HG03280 (cell line): ENCODE measurements around the gene MSL1.

Source experiments
- ATAC-seq: cut with Tn5 transposase; IDR thresholded peaks from one replicate; pipeline ENCODE4 v1.9.1; 2021; ENCODE audit warnings: mild to moderate bottlenecking, moderate library complexity; ENCODE audit not compliant: unreplicated experiment

MSL1 gene

DNA sequence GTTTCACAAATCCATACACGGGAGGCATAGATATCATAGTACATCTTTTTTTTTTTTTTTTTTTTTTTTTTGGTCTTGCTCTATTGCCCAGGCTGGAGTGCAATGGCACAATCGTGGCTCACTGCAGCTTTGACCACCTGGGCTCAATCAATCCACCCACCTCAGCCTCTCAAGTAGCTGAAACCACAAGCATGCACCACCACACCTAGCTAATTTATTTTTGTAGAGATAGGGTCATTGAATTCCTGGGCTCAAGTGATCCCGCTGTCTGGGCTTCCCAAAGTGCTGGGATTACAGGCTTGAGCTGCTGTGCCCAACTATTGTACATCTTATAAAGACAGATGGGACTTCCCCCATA is 52.0 kb downstream of the MSL1 start:
- no peak for ATAC-seq

DNA sequence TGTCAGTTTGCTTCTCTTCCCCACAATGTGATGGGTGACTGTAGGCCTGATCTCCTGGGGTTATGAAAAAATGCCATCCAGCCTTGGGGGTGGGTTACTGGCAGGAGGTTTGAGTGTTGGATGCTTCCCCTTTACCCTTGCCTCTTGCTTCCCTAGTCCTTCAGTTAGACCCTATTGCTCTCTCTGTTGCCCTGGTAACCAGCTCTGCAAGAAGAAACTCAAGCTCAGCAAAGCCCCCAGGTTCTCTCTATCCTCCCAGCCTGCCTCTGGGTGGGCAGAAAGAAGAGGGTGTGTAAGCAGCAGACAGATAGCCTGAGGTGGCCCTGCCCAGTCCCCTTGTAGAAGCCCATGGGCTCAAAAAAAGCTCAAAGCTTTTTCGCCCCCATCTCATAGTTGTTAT is 52.7 kb downstream of the MSL1 start:
- ATAC-seq: no peak

DNA sequence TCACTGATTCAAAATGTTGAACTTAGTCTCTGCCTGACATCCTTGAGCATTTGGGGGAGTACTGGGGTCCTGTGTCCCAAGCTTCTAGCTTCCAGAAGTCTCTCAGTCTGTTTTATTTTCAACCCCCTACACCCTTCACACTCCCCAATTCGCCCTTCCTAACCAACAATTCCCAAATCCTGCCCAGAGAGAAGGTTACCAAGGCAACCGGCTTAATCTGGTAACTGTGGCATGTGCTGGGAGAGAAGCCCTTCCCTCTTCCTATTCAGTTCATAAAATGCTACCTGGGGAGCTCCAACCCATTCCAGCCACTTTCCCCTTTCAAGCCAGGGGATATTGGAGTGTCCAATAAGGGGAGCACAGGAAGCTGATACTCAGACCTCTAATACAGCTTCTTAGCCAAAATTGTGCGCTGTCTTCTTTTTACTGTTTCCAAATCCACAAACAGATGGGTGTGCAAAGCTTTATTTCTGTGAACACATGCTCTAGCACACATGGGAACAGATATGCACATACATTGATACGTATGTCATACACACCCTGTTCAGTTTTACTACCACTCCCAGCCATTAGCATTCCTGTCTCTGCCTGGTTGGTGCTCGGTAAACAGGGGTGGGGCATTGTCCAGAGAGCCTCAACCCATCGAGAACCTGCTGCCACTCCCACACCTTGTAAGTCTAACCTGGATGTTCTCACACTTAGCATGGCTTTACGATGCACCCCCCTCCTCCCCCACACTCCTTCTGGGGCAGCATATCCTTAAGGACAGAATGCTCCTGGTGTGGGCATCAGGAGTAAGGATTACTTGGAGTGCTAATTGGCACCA is 54.4 kb downstream of the MSL1 start:
- ATAC-seq: no peak

DNA sequence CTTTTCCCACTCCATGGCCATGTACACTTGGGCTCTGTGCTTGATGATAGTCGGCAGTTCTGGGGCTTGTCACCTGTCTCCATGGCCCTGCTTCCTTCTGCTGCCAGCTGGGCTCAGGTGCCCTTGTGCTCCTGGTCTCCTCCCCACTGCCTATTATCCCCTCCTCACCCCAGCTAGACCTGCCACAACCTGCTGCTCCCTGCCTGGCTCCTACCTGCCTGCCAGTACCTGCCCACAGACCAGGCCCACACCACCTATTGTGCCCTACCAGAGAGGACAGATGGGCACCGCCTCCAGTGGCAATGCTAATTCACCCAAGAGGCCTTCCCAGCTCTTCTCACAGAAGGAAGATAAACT is 55.0 kb downstream of the MSL1 start:
- ATAC-seq: no peak

DNA sequence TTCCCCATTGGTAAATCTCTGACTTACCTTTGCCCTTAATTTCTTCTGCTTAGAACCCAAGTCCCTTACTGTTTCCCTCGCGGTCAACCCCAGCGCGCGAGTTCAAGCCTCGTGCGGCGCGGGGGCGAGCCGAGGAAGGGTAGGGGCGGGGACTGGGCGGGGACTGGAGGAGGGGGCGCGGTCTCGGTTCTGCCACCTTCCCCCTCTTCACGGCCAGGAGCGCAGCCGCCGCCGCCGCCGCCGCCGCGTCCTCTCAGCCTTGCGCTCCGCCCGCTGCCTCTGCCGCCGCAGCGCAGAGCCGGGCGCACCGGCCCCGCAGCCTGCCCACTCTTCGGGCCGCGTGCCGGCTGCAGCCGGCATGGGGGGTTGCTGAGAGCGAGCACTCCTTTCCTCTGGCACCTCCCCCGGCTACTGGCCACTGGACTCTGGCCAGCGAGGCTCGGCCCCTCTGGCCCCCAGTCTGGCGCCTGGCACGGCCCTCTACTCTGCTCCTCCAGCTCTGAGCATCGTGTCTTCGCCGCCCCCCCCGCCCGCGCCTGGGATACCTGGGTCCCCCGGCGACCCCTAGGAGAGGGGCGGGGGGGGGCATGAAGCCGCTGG is 55.6 kb downstream of the MSL1 start, which contains the start of gene RAPGEFL1:
Gene RAPGEFL1 (plus strand): TSS at position 196 of the 600 bp plus-strand sequence. CDS start 392 bp downstream, at position 588.
- ATAC-seq: peak; percentile 61

DNA sequence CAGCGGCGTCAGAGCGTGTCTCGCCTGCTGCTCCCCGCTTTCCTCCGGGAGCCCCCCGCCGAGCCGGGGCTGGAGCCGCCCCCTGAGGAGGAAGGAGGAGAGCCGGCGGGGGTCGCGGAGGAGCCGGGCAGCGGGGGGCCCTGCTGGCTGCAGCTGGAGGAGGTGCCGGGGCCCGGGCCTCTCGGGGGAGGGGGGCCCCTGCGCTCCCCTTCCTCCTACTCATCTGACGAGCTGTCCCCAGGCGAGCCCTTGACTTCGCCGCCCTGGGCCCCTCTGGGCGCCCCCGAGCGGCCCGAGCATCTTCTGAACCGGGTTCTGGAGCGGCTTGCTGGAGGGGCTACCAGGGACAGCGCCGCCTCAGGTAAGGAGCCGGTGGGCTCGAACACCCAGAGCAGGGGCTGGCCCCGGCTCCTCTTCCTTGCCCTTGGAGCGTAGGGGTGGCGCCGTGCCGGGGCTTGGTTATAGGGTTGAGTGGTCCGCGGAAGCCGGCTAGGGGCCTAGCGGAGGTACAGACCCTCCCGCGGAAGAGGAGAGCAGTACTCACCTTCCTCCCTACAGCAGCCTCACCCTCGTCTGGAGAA is 56.3 kb downstream of the MSL1 start:
- ATAC-seq: no peak

DNA sequence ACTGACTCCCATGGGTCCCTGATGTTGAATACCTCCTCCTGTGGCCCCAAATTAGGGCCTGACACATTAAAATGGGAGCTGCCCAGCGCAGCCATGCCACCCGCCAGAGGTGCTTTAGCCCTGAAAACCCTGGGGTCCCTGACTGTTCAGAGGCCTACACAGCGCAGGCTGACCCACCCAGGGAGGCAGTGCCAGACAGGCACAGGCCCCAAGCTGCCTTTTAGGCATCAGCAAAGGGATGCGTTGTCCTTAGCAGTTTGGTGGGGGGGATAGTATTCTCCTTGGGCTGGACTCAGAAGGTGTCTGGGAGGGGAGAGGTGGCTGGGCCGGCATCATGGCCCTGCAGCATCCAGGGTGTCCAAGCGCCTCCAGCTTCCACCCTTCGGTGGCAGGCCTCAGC is 56.9 kb downstream of the MSL1 start:
- no peak for ATAC-seq

DNA sequence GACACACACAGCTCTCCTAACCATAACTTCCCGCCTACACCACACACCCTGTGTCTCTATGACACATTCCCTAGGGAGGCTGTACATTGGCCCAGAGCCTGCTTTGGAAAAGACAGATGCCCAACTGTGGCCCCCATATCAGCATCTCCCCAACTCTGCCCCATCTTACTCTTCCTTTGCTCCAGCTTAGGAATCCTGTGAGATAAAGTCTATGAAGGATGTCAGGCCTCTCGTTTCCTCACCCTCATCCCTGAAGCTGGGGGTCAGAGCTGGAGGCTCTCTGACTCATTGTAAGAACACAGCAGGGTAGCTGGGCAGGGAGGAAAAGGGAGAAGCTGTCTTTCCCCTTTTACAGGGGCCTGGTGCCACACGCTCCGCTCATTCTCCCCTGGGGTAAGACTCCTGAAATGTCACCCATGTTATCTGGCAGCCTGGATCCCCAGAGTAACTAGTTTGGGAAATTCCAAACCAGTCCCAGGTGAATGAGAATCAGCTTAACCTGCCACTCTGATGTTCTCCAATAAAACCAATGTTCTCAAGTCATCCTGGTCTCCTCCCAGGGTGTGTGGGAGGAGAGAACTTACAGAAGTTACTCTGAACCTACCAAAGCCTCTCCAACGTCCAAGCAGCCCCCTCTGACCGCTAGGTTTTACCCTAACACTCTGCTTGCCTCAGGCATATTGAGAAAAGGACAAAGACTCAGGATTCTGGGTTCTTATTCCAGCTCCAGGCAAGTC is 58.3 kb downstream of the MSL1 start:
- no peak for ATAC-seq

DNA sequence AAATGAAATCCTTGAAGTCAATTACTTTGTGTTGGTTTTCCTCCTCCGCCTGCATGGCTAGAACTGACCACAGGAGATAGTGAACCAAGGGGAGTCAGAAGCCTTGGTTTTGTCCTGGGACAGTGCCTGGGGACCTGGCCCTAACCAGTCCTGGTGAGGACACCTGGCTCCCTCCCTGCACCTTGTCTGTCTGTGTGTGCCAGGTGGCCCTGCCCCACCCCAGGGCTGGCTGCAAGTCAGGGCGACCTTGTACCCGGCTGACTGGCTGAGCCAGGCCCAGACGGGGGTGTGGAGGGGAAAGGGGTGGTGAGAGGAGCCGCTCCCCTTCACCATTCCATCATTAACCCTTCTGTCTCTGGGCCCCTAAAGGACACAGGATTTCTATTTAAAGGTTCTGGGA is 58.9 kb downstream of the MSL1 start:
- no peak for ATAC-seq

DNA sequence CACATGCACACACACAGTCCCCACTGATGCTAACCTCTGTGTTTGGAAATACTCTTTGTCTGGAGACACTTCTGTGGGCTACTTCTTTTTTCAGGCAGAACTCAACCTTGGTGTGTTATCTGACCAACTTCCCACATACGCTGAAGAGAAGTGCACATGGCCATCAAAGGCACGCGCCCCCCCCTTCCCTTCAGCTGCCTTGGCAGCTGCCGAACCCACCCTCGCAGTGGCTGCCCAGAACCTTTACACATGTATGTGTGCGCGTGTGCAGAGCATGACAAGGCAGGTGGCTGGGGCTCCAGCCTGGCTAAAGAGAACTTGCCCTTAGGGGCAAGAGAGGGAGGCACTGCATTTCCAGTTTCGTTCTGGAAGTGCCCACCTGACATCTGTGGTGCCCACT is 59.4 kb downstream of the MSL1 start:
- ATAC-seq: no peak

DNA sequence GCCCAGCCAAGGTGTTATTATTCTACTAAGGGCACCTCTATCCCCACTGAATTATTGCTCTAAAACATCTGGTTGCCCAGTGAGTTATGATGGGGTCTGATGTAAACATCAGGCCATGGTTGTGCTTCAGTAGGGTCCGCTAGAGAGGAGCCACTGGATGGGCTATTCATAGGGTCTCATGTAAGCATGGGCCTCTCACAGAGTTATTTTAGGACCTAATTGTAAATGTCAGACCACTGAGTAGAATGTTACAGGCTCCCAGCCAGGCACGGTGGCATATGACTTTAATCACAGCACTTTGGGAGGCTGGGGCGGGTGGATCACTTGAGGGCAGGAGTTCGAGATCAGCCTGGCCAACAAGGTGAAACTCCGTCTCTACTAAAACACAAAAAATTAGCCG is 60.8 kb downstream of the MSL1 start:
- no peak for ATAC-seq
